Esophagus mucosa (tissue), 1 donor: Measurements from ENCODE around the gene FRMD7. TPM values are rescaled to one million over a fixed set of nuclear protein-coding genes. Genes with fewer than 3 reads are reported as not detected.
A peak's percentile ranks its signal among the peaks of the same experiment; 100 is the strongest.
"Not testable (repeated sequence)": the region's sequence is repeated elsewhere in the genome, so short reads cannot be mapped to it uniquely, and the experiment has no call there.

Experiments used
- ATAC-seq: fragments of 200-7000 bp; cut with Tn5 transposase; one replicate; pipeline ENCODE4 v1.9.1; 2020
- total RNA-seq: library from RNA; stranded (reverse); gene quantifications from one replicate; pipeline ENCODE4 v1.2.4, GENCODE V29; 2023
- donor health status: DM: yes; HTN: yes; CAD: no.

FRMD7 gene, protein sequence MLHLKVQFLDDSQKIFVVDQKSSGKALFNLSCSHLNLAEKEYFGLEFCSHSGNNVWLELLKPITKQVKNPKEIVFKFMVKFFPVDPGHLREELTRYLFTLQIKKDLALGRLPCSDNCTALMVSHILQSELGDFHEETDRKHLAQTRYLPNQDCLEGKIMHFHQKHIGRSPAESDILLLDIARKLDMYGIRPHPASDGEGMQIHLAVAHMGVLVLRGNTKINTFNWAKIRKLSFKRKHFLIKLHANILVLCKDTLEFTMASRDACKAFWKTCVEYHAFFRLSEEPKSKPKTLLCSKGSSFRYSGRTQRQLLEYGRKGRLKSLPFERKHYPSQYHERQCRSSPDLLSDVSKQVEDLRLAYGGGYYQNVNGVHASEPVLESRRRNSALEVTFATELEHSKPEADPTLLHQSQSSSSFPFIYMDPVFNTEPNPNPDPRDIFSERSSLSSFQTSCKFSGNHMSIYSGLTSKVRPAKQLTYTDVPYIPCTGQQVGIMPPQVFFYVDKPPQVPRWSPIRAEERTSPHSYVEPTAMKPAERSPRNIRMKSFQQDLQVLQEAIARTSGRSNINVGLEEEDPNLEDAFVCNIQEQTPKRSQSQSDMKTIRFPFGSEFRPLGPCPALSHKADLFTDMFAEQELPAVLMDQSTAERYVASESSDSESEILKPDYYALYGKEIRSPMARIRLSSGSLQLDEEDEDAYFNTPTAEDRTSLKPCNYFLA
- not detected for total RNA-seq

DNA sequence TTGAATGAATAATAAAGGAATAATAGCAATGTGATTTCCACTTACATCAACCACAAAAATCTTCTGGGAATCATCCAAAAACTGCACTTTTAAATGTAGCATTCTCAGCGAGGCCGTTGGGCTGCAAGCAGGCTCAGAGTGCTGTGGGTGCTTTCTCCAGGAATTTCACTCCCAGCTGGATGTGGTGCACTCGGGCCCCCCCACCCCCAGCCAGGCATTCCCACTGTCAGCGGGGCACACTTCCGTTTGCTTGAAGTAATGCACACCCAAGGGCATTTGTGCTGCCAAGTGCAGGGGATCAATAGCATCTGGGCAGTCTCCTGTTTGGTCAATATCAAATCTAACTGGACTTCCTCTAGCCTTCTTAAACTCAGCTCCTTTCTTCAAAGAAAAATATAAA, at the start of gene FRMD7:
TSS of gene FRMD7 (minus strand) at position 278 of the 400 bp plus-strand sequence. CDS start at position 102, 176 bp downstream.
- no peak for ATAC-seq

DNA sequence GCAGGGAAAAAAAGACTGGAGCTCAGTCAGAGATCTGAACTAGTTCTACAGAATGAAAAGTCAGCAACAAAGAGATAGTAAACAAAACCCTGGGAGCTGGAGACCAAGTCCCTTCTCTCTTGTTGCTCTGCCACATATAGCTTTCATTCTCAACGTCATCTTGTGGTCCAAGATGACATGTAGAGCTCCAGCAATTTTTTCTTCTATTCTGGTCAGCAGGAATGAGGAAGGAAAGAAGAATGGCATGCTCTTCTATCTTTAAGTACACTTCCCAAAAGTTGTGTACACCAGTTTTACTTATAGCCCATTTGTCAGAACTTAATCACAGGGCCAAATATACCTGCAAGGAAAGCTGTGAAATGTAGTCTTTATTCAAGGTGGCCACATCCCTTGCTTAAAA, 45.8 kb upstream of the FRMD7 start:
- ATAC-seq: no peak

DNA sequence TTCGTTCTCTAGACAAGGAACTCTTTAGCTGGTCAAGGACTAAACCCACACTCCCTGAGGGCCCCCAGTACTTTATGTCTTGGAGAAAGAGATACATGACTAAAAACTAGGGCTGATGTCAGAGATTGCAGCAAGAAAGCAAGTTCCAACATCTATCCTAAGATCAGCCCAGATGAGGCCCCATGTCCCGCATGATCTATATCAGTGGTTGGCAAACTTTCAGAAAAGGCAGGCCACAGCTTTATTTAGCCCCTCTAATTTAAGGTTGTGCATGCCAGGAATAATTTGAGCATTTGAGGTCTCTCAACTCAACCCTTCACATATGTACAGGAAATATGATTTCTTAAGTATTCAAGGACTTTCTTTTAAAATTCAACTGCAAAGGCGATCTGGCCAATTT, 44.1 kb upstream of the FRMD7 start:
- ATAC-seq: no peak

DNA sequence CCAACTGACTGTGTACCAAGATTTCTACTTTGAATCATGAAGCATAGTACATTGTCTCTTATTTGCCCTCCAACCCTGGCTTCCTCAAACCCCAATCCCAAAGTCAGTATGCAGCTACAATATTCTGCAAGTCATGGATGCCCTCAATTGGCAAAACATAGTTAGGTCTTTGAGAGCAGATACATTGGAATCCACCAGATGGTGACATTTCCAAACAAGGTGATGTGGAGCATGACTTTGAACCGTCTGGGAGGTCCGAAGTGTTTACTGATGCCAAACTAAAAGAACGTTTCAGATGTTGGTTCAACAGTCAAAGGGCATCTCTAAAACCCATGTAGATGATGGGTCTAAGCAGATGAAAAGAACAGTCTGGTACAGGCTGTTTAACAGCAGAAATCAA, 43.7 kb upstream of the FRMD7 start:
- no peak for ATAC-seq

DNA sequence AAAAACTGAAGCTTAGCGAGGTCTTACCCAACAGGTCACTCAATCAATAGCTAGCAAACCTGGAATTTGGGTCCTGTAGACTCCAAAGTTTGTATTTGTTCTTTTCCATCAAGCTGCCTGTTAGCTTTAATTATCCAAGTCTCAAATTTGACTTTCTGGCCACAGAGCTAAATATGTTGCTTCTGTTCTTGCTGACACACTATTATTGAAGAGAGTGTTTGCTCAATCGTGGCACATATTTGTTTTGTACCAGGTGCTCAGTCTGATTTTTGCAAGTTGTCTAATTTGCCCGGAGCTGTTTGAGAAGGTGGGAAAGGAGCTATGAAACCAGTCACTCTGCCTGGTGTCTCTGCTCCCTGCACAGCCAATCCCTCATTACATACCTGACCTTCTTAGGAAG, 41.7 kb upstream of the FRMD7 start:
- ATAC-seq: no peak

DNA sequence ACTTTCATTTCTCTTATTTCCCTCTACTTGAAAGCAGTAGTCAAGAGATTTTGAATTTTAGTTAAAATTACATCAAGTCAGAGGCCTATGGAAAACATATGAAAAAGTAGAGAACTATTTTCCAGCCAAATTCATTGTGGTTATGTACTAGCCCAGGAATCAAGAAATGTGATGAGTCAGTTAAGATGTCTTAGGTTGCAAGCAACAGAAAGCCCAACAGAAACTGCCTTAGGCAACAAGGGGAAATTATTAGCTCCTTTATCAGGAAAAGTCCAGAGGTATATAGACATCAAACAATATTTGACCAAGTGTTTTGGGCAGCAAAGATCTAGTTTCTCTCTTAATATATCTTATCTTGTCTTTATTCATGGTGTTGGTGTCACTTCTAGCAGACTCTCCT, 37.8 kb upstream of the FRMD7 start:
- no peak for ATAC-seq

DNA sequence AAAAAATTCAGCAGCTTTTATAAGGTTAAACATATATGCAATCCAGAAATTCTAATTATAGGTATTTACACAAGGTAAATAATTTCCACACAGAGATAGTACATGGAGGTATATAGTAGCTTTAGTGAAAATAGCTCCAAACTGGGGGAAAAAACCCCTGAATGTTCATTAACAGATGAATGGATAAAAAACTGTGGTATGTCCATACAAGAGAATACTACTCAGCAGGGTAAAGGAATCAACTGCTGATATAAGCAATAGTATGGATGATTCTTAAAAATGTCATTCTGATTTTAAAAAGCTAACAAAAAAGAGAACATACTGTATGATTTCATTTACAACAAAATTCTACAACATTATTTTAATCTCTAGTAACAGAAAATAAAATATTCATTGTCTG, 37.2 kb upstream of the FRMD7 start:
- no peak for ATAC-seq

DNA sequence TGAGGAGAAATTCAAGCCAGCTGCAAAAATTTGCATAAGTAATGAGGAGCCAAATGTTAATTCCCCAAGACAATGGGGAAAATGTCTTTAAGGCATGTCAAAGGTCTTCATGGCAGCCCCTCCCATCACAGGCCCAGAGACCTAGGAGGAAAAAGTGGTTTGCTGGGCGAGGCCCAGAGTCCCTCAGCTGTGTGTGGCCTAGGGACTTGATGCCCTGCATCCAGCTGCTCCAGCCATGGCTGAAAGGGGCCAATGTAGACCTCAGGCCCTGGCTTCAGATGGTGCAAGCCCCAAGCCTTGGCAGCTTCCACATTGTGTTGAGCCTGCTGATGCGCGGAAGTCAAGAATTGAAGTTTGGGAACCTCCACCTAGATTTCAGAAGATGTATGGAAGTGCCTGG, 35.3 kb upstream of the FRMD7 start:
- ATAC-seq: not testable (repeated sequence)

DNA sequence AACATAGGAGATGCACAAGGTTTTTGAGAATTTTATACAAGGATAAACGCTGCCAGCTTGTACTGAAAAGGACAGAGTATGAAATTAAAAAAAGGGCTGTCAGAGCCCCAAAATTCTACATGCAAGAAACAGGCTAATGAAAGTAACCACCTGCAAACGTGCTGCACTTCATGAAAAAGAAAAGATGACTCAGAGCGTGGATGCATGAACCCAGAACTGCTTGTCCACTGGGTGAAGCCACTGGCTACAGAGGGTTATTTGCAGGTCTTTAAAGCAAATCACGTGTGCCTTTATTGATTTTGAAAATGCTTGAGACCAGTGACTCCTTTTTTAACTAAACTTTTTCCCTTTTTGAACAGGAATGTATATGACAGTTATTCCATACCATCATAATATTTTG, 25.3 kb upstream of the FRMD7 start:
- no peak for ATAC-seq

DNA sequence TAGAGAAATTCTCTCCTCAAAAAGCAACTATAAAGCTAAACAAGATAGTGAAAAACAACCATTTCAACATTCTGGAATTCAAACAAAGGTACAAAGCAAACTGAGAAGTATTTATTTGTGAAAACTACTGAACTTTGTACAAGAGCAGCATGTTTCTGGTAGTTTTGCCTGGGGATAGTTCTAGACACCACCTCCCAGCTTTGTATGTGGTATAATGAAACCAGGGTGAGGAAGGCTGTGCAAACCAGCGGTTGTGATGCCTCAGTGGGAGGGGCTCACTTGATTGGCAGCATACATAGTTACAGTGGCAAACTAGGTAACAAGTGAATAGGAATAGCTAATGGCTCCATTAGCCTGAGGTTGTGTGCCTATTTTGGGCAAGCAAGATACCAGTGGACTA, 18.6 kb upstream of the FRMD7 start:
- ATAC-seq: no peak

DNA sequence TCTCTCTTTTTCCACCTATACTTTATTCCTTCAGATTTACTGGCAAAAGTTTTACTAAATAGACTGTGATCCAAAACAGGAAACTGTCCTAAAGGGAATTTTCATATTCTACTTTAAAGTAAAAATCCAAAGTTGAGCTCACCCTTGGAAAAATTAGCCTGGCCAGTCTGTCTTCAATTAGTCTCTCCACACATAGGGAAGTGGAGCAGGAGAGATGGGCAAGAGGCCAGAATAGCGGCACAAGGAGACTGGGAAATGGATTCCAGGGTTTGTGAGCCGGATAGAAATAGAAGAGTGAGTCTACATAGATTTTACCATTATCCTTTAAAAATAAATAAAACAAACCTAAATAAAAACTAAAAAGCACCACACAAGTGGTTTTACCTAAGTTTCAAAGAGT, 16.2 kb upstream of the FRMD7 start:
- ATAC-seq: no peak

DNA sequence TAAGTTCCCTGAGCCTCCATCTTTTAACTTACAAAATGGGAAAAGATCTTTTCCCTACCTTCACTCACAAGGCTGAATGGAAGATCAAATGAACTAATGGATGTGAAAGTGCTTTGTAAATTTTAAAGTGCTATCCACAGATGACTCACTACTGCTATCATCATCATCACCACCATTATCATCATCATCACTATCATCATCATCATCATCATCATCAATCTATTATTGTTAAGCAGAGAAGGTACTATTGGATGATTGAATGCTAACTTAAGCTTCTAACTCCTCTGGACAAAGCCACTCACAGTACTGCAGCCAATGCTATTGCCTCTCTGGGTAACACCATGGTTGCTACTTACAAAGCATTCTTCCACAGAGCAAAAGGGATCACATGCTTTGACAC, 1.9 kb downstream of the FRMD7 start:
- no peak for ATAC-seq

DNA sequence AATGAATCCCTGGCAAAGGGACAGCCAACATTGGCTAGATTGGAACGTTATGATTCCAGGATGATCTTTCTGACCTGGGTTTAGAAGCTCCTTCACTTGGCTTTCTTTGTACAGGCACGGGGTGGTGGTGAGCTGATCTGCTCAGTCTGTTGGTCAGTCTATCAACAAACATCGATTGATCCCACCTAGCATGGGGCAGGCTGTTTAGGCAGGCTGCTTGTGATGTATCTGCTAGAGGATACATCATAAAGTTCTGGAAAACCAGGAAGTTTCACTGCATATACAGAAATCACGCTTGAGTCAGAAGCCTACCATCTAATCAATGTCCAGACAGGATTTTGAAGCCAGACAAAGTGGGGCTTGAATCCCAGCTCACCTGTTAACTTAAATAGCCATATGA, 6.9 kb downstream of the FRMD7 start:
- no peak for ATAC-seq

DNA sequence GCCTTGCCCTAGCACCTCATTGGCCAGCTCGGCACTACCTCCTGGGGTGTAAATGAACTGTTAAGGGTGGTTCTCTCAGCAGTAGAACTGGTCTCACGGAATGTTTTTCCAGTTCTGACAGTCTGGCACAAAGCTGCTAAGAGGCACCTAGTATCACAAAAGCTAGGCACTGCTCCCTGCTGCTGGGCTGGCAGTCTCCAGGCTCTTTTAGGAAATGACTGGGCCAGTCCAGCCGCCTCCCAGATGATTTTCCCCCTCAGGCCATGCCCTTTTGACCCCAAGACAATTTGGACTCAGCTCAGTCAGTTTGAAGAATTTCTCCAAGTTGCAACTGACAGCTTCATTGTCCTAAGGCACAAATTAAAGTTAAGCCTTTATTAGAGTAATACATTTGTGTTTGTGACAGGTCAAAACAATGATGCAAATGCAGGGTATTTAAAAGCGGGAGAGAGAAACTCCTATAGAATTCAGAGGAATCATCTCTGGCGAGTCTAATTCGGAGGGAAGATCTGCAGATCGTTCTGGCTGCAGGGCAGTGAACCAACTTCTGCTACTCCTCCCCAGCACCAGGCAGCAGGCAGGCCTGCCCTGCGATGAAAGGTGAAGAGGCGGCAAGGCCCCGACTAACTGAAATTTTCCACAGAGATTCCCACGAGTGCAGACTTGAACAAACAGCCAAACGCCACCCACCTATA, 7.9 kb downstream of the FRMD7 start:
- peak; percentile 97 for ATAC-seq

DNA sequence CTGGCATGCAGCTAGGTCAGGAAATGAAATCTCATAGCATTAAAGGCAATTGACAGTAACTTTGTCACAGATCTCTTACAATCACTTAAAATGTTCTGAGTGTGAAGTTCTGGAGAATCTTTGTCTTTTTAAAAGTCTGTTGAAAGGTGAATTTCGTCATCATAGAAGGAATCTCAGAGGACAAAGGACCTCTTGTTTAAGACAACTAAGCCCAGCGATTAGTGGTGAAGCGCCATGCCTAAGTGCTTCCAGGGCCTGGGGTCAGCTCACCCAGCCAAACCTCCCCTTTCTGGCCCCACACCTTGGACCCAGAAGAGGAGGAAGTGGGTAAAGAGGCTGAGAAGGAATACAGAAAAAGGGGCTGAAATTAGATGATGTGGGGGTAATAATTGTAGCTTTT, 8.5 kb downstream of the FRMD7 start:
- ATAC-seq: peak; percentile 55

DNA sequence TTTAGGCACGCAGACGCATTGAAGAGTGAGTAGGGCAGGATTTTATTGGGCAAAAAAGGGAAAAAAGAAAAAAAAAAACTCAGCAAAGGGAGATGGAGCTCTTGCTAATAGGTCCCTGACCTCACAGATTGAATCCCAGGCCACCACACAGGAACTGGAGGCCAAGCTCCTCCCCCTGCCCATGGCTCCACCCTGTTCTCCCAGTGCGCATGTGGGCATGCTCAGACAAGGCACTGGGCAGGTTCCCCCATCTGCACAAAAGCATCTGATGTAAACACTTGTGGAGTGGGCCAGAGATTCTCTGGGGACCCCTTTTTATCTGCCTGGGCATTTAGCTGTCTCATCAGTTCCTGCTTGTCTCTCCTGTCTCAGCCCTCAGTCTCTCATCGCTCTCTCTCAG, 9.5 kb downstream of the FRMD7 start:
- ATAC-seq: no peak

DNA sequence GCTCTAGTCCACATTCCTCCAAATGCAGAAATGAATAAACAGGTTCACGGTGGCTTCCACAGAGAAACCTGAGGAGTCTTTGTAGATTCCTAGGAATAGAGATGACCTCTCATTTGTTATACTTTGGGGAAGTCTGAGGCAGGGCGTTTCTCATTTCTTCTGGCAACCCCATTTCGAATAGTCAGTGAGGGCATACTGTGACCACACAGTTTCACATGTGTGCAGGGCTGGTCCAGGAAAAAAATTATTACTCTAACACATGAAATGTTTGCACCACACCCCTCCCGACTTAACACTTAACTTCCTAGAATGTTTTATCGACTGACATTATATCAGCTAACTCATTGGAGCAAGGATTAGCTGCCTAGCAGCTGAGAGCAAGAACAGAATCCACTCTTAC, 12.0 kb downstream of the FRMD7 start:
- no peak for ATAC-seq

DNA sequence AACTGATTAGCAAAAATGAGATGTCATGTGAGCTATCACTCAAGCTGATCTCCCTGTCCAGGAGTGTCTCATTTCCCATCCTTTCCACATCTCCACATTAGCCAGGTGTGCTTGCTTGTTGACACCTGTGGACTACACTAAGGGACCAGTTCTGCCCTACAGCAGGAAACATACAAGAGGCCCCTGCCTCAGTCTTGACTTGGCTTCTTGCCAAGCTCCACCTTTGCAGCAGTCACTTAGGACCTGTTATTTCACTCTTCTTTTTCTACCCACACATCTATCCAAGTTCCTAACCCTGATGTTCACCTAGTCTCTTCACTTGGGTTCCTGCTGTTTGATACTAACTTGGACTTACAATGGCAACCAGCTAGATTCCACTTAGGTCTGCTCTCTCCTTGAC, 13.2 kb downstream of the FRMD7 start:
- ATAC-seq: no peak

DNA sequence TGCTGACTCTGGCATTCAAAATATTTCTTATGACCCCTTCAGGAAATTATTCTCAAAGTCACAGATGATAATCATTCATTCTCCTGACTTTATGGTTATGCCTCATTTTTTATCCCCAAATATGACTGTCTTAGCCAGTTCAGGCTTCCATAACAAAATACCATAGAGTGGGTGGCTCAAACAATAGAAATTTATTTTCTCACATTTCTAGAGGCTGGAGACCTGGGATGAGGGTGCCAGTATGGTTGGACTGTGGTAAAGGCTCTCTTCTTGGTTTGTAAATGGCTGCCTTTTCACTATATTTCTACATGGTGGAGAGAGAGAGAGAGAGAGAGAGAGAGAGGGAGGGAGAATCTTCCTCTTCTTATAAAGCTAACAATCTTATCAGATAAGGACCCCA, 20.5 kb downstream of the FRMD7 start:
- no peak for ATAC-seq

DNA sequence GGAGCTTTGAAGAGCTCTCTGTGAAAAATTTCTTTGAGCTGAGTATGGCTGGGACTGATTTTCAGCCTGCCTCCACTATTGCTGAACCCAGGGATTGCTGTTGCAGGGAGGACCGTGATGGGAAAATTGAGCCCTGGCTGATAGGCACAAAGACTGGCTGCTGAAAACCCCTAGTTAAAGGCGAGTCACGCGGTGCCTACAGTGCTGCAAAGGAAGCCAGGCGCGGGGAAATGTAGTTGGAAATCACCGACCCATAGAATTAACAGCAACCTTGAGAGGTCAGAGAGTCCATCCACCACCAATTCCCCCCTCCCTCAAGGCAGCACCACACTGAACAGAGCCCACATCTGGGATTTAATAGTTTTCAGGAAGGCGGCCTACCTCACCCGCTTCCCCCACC, 26.0 kb downstream of the FRMD7 start:
- no peak for ATAC-seq

DNA sequence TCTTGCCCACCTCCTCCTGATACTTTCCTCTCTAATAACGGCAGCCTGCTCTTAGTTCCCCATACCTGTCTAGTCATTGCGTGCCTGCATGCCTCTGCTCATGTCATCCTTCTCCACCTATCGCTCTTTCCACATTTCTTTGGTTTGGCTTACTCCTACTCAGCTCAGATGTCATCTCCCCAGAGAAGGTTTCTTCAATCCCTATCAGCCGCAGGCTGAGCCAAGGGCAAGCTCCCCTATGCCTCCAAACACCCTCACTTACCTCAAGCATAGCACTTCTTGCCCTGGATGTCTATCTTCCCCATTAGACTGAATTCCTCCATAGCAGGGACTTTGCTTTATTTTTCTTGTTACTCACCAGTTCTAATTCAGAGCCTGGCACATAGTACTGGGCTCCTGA, 26.6 kb downstream of the FRMD7 start:
- no peak for ATAC-seq

DNA sequence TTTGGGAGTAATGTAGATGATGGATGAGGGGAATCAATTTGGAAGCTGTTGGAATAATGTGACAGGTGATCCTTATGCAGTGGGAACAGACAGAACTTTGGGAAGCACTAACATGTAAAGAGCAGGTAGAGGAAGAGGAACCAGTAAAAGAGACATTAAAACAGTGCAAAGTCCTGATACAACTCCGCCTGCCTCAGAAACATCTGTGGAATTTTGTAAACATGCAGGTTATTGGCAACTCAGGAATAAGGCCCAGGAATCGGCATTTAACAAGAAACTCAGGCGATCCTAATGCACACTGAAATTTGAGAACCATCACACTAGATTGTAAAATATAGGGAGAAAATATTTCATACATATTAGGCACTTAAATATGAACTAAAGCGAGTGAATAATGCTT, 29.1 kb downstream of the FRMD7 start:
- ATAC-seq: not testable (repeated sequence)

DNA sequence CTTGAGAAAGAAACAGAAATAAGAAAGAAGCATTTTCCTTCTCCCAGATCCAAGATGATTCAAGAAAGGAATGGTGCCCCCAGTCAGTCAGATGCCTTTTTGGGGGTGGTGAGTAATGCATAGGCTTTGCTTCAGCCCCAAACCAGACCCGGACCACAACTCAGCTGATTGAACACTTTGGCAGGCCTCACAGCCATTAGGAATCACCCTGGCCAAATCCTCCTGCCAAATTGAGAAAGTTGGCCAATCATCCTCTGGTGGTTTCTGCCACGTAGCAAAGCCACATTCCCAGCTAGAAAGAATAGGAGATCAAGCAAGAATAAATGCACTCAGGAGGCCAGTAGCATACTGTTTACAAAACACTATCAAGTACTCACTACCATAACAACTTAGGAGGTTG, 33.7 kb downstream of the FRMD7 start:
- ATAC-seq: no peak
